ENCODE measurements around the gene PI4KB. TPM values are rescaled to one million over a fixed set of nuclear protein-coding genes. Genes with fewer than 3 reads are reported as not detected.

Gene PI4KB
- total and polyA plus RNA-seq, 9 of the 15 experiments (the other 6 are each of a cell fraction or from before 2014, with no cell fraction given) = 3.1 to 65.4 (median 45.1) TPM

- TF ChIP-seq NR0B1 (IDR thresholded peaks at IDR 0.05; ENCODE audit: partially characterized antibody) (no peak), MLLT1 (IDR thresholded peaks at IDR 0.05) (peak; percentile 58 to 98; a peak in 3 of 4 replicates), DLX4 (CRISPR knock-in tag; IDR thresholded peaks at IDR 0.05) (no peak), CXXC5 (CRISPR knock-in tag; IDR thresholded peaks at IDR 0.05) (peak; percentile 58), GTF2B (IDR thresholded peaks at IDR 0.05; ENCODE audit: extremely low read depth, insufficient read length) (no peak), NELFE (IDR thresholded peaks at IDR 0.05; ENCODE audit: insufficient read depth, insufficient read length) (no peak), ZNF316 (IDR thresholded peaks at IDR 0.05) (peak; percentile 82), REST (IDR thresholded peaks at IDR 0.05; ENCODE audit: borderline replicate concordance) (no peak), REST (CRISPR knock-in tag; IDR thresholded peaks at IDR 0.05; ENCODE audit: low read depth) (no peak), ZNF121 (CRISPR knock-in tag; conservative IDR thresholded peaks at IDR 0.05) (no peak), ZFPM2 (CRISPR knock-in tag; IDR thresholded peaks at IDR 0.05) (no peak)
Measured at GRCh38 chr1:151254217-151255213, 72.7 kb downstream of the PI4KB start, which contains the start of gene PSMD4 (continued).
